ENCODE data around the gene ZNF438.

DNA sequence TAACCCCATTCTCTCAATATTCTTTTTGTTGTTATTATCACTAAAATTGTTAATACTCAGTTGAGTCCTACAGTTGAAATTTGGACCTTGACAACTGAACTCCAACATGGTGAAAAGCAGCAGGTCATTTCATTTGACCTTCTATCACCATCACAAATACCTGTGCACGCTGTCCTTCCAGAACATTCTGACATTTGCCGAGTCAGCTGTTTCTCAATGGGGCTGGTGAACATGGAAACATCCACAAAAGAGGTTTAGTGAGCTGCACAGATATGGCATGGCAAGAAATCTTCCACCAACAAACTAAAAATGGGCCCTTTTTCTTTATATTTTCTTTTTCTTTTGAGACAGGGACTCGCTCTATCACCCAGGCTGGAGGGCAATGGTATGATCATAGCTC is 169.7 kb downstream of the ZNF438 start:
- no peak for TF ChIP-seq POLR2AphosphoS5 (IDR thresholded peaks at IDR 0.05)
- TF ChIP-seq, protein P1, sequence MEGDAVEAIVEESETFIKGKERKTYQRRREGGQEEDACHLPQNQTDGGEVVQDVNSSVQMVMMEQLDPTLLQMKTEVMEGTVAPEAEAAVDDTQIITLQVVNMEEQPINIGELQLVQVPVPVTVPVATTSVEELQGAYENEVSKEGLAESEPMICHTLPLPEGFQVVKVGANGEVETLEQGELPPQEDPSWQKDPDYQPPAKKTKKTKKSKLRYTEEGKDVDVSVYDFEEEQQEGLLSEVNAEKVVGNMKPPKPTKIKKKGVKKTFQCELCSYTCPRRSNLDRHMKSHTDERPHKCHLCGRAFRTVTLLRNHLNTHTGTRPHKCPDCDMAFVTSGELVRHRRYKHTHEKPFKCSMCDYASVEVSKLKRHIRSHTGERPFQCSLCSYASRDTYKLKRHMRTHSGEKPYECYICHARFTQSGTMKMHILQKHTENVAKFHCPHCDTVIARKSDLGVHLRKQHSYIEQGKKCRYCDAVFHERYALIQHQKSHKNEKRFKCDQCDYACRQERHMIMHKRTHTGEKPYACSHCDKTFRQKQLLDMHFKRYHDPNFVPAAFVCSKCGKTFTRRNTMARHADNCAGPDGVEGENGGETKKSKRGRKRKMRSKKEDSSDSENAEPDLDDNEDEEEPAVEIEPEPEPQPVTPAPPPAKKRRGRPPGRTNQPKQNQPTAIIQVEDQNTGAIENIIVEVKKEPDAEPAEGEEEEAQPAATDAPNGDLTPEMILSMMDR (IDR thresholded peaks at IDR 0.05) = no peak
- no peak for TF ChIP-seq POLR2A (IDR thresholded peaks at IDR 0.05)
- no peak for TF ChIP-seq EP300 (IDR thresholded peaks at IDR 0.05)
